SK-N-SH (cell line): ENCODE results near the gene SLC49A3. TPM values are rescaled to one million over a fixed set of nuclear protein-coding genes. Genes with fewer than 3 reads are reported as not detected.

ENCODE experiments used
- CTCF ChIA-PET: fragments of 300-600, 350-600 bp; formaldehyde crosslinking; extraction: SDS; loops from one replicate; lab custom pipeline; 2021; lab: Yijun Ruan, JAX
- POLR2A ChIA-PET: fragments of 350-600 bp; sonication (Branson Sonifier 250); formaldehyde crosslinking; extraction: SDS; loops from one replicate; lab custom pipeline; 2020; ENCODE audit warnings: antibody characterized with exemption, inconsistent platforms; lab: Yijun Ruan, JAX
- DNase-seq: peaks from one replicate; pipeline ENCODE4 v3.0.0; 2012
- H2AFZ ChIP-seq: fragments of 200-600 bp; sonication (generic); 2 replicates; pipeline ENCODE4 v1.8.1; 2016; ENCODE audit warnings: antibody characterized with exemption, mild to moderate bottlenecking, low read depth
- H3F3A ChIP-seq: fragments of 200-600 bp; sonication (generic); replicated peaks from 2 replicates; pipeline ENCODE3; 2016; ENCODE audit warnings: antibody characterized with exemption, mild to moderate bottlenecking; ENCODE audit not compliant: insufficient read depth
- H3K27ac ChIP-seq, 2 experiments: fragments of 200-500 bp in 1 of 2; fragments of 200-600 bp in 1 of 2; sonication (Bioruptor generic) in 1 of 2; sonication (generic), shearing (Covaris generic) in 1 of 2; 2 replicates each; pipeline versions ENCODE4 v1.5.1 to v1.6.1; 2014 to 2016; ENCODE audit warnings: low read depth in 2 of 2, inconsistent platforms in 1 of 2, low read length in 1 of 2, mild to moderate bottlenecking in 1 of 2, mixed read lengths in 1 of 2
- H3K27me3 ChIP-seq: fragments of 200-600 bp; sonication (generic), shearing (Covaris generic); 2 replicates; pipeline ENCODE4 v1.6.1; 2016; ENCODE audit warnings: mixed run types; ENCODE audit not compliant: insufficient read depth
- H3K36me3 ChIP-seq, 2 experiments: fragments of 200-500 bp in 1 of 2; fragments of 200-600 bp in 1 of 2; sonication (Bioruptor generic) in 1 of 2; sonication (generic) in 1 of 2; replicated peaks in 1 of 2; 2 replicates each; pipeline versions ENCODE3 to v1.5.1; 2014 to 2016; ENCODE audit warnings: low read length in 1 of 2, mild to moderate bottlenecking in 1 of 2; ENCODE audit not compliant: insufficient read depth in 2 of 2, control insufficient read depth in 1 of 2
- H3K4me1 ChIP-seq, 2 experiments: fragments of 200-500 bp in 1 of 2; fragments of 200-600 bp in 1 of 2; sonication (Bioruptor generic) in 1 of 2; sonication (generic), shearing (Covaris generic) in 1 of 2; 2 replicates each; pipeline versions ENCODE4 v1.5.1 to v1.6.1; 2014 to 2016; ENCODE audit warnings: low read depth in 1 of 2, low read length in 1 of 2, mixed run types in 1 of 2; ENCODE audit not compliant: insufficient read depth in 2 of 2, control insufficient read depth in 1 of 2
- H3K4me2 ChIP-seq: fragments of 200-600 bp; sonication (generic), shearing (Covaris generic); 2 replicates; pipeline ENCODE4 v1.6.1; 2017; ENCODE audit warnings: mixed run types
- H3K4me3 ChIP-seq, 2 experiments: fragments of 200-500 bp in 1 of 2; fragments of 200-600 bp in 1 of 2; sonication (Bioruptor generic) in 1 of 2; sonication (generic), shearing (Covaris generic) in 1 of 2; 2 replicates each; pipeline versions ENCODE4 v1.5.1 to v1.8.1; 2014 to 2016; ENCODE audit warnings: low read depth in 2 of 2, inconsistent platforms in 1 of 2, low read length in 1 of 2, mild to moderate bottlenecking in 1 of 2, mixed read lengths in 1 of 2, moderate library complexity in 1 of 2
- H3K79me2 ChIP-seq: fragments of 200-600 bp; sonication (generic); 2 replicates; pipeline ENCODE4 v1.8.1; 2017; ENCODE audit warnings: mild to moderate bottlenecking; ENCODE audit not compliant: insufficient read depth
- H3K9ac ChIP-seq: fragments of 200-600 bp; sonication (generic); 2 replicates; pipeline ENCODE4 v1.6.1; 2017; ENCODE audit warnings: mixed run types
- H3K9me2 ChIP-seq: fragments of 200-600 bp; sonication (generic); 2 replicates; pipeline ENCODE4 v1.6.1; 2017; ENCODE audit warnings: mixed run types
- H3K9me3 ChIP-seq: fragments of 200-600 bp; sonication (generic); 2 replicates; pipeline ENCODE4 v1.6.1; 2017; ENCODE audit warnings: mixed run types, mild to moderate bottlenecking, moderate library complexity
- H4K20me1 ChIP-seq: fragments of 200-600 bp; sonication (generic); 2 replicates; pipeline ENCODE4 v1.6.1; 2017; ENCODE audit warnings: mild to moderate bottlenecking, mixed run types; ENCODE audit not compliant: insufficient read depth
- ELF1 ChIP-seq: IDR thresholded peaks from 2 replicates; pipeline ENCODE4 v1.4.0; 2012
- FOSL2 ChIP-seq: IDR thresholded peaks from 2 replicates; pipeline ENCODE4 v1.4.0; 2012; ENCODE audit warnings: low read depth, mild to moderate bottlenecking, moderate library complexity, borderline replicate concordance
- FOXM1 ChIP-seq: IDR thresholded peaks from 2 replicates; pipeline ENCODE4 v1.4.0; 2012; ENCODE audit warnings: low read depth, mild to moderate bottlenecking
- SMC3 ChIP-seq: IDR thresholded peaks from 2 replicates; pipeline ENCODE4 v1.6.1; 2012; ENCODE audit warnings: low read depth, low read length, improper control_type of control experiment
- TAF1 ChIP-seq: IDR thresholded peaks from 2 replicates; pipeline ENCODE4 v1.6.1; 2012; ENCODE audit warnings: low read depth, mild to moderate bottlenecking, low read length, moderate library complexity, borderline replicate concordance
- WGBS: methylation state at CpG from one replicate; pipeline ENCODE4 v1.1.6; 2017; ENCODE audit warnings: low lambda C conversion rate; 5-methylcytosine and 5-hydroxymethylcytosine counted together
- polyA plus RNA-seq, 3 experiments: library from polyadenylated mRNA; depleted of rRNA; stranded (reverse); fragments of >200 nt; gene quantifications; 2 replicates each; pipeline ENCODE4 v1.2.3, GENCODE V29; 2012
- TF ChIP-seq, protein P1 (sequence below): IDR thresholded peaks from 2 replicates; pipeline ENCODE4 v1.6.1; 2012; ENCODE audit warnings: mild to moderate bottlenecking, low read depth, low read length, moderate library complexity
- TF ChIP-seq, protein P2 (sequence below): fragments of 150-350 bp; IDR thresholded peaks from 2 replicates; pipeline ENCODE4 v1.6.1; 2016; ENCODE audit warnings: mild to moderate bottlenecking, low read depth, low read length
- TF ChIP-seq, protein P3 (sequence below): fragments of 200-600 bp; sonication (generic); IDR thresholded peaks from 2 replicates; pipeline ENCODE4 v1.6.1; 2017; ENCODE audit warnings: antibody characterized with exemption, mild to moderate bottlenecking, moderate library complexity

Gene SLC49A3
- polyA plus RNA-seq, 1 of the 3 experiments (the other 2 are of a cell fraction) = 0.05 TPM

DNA sequence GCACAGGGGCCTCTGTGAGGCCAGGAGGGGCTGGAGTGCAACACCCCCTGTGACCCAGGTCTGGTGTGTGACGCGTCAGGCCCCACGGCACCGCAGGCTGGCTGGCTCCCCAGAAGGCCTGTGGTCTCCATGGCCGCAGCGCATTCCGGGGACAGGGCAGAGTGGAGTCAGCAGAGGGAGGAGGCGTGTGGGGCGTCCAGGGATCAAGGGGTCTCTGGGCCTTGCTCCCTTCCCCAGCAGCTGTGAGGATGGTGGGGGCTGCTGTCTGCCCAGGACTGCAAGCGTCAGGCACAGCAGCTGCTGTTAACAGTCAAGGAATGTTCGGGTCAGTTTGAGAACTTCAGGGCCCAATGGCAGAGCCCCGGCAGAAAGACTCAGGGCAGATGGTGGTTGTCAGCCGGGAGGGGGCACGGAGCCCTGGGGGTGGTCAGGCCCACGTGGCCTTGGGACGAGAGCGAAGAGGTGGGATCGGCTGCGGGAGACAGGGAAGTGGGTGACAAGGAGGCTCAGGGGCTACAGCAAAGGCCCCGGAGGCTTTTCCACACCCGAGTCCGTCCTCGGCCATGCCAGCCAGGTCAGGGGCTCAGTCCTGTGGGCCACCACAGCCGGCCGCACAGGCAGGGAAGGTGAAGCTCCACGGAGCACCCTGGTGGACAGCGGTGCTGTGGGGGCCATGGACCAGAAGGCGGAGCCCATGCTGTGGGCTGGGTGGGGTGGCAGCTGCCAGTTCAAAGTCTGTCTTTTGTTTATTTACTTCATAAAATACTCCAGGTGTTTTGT lies 35.0 kb upstream of the SLC49A3 start:
- H3K9ac ChIP-seq = no peak overlapping the region
- peaks cover 0 to 11% of the 10 kb centered on the region in 2 experiments; a peak in 2 of 4 replicates for H3K4me1 ChIP-seq
- POLR2A ChIA-PET = no interaction called here
- 95% methylated on average over 12 of the region's 28 CpGs for WGBS
- H3K9me2 ChIP-seq = no peaks in the 10 kb centered on the region
- TF ChIP-seq ELF1 (no peak), FOXM1 (no peak)
- TF ChIP-seq, protein P1, sequence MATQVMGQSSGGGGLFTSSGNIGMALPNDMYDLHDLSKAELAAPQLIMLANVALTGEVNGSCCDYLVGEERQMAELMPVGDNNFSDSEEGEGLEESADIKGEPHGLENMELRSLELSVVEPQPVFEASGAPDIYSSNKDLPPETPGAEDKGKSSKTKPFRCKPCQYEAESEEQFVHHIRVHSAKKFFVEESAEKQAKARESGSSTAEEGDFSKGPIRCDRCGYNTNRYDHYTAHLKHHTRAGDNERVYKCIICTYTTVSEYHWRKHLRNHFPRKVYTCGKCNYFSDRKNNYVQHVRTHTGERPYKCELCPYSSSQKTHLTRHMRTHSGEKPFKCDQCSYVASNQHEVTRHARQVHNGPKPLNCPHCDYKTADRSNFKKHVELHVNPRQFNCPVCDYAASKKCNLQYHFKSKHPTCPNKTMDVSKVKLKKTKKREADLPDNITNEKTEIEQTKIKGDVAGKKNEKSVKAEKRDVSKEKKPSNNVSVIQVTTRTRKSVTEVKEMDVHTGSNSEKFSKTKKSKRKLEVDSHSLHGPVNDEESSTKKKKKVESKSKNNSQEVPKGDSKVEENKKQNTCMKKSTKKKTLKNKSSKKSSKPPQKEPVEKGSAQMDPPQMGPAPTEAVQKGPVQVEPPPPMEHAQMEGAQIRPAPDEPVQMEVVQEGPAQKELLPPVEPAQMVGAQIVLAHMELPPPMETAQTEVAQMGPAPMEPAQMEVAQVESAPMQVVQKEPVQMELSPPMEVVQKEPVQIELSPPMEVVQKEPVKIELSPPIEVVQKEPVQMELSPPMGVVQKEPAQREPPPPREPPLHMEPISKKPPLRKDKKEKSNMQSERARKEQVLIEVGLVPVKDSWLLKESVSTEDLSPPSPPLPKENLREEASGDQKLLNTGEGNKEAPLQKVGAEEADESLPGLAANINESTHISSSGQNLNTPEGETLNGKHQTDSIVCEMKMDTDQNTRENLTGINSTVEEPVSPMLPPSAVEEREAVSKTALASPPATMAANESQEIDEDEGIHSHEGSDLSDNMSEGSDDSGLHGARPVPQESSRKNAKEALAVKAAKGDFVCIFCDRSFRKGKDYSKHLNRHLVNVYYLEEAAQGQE = no peak
- TF ChIP-seq, protein P2, sequence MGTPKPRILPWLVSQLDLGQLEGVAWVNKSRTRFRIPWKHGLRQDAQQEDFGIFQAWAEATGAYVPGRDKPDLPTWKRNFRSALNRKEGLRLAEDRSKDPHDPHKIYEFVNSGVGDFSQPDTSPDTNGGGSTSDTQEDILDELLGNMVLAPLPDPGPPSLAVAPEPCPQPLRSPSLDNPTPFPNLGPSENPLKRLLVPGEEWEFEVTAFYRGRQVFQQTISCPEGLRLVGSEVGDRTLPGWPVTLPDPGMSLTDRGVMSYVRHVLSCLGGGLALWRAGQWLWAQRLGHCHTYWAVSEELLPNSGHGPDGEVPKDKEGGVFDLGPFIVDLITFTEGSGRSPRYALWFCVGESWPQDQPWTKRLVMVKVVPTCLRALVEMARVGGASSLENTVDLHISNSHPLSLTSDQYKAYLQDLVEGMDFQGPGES = no peak
- no peak overlapping the region for H3K4me2 ChIP-seq
- H3F3A ChIP-seq = no peaks in the 10 kb centered on the region
- no peak overlapping the region for H3K4me3 ChIP-seq
- no peaks in the 10 kb centered on the region for H3K9me3 ChIP-seq
- CTCF ChIA-PET = interaction anchor here (1.1 to 2.2 kb wide), 3 partner anchors 11 to 19 kb away, joined by 5 to 10 read pairs (median 6); no protein-coding TSS in a partner anchor
- peaks cover 85% of the 10 kb centered on the region for H3K79me2 ChIP-seq
- peaks cover 90% of the 10 kb centered on the region for H4K20me1 ChIP-seq
- H3K27ac ChIP-seq = no peak overlapping the region
- H2AFZ ChIP-seq = no peak overlapping the region
- H3K36me3 ChIP-seq = no peaks in the 10 kb centered on the region
- DNase-seq = no peak
- H3K27me3 ChIP-seq = no peaks in the 10 kb centered on the region

DNA sequence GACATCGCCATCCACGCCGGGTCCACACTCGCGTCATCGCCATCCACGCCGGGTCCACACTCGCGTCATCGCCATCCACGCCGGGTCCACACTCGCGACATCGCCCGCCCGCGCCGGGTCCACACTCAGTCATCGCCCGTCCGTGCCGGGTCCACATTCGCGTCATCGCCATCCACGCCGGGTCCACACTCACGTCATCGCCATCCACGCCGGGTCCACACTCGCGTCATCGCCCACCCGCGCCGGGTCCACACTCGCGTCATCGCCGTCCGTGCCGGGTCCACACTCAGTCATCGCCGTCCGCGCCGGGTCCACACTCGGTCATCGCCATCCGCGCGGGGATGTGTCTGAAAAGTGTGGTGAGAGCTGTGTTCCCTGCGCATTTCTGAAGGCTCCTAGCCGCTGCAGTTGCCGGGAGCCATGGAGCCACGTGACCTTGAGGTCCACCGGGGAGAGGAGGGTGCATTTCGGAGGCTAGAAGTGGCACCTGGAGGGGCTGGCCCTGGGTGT lies 34.0 kb upstream of the SLC49A3 start:
- TF ChIP-seq FOSL2 (no peak), TAF1 (no peak), SMC3 (no peak)
- TF ChIP-seq, protein P3, sequence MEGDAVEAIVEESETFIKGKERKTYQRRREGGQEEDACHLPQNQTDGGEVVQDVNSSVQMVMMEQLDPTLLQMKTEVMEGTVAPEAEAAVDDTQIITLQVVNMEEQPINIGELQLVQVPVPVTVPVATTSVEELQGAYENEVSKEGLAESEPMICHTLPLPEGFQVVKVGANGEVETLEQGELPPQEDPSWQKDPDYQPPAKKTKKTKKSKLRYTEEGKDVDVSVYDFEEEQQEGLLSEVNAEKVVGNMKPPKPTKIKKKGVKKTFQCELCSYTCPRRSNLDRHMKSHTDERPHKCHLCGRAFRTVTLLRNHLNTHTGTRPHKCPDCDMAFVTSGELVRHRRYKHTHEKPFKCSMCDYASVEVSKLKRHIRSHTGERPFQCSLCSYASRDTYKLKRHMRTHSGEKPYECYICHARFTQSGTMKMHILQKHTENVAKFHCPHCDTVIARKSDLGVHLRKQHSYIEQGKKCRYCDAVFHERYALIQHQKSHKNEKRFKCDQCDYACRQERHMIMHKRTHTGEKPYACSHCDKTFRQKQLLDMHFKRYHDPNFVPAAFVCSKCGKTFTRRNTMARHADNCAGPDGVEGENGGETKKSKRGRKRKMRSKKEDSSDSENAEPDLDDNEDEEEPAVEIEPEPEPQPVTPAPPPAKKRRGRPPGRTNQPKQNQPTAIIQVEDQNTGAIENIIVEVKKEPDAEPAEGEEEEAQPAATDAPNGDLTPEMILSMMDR = no peak
- no peak overlapping the region for H2AFZ ChIP-seq
- H3K9ac ChIP-seq = no peak overlapping the region
- H3K27ac ChIP-seq = no peak overlapping the region
- H3K4me1 ChIP-seq = peaks cover 0 to 11% of the 10 kb centered on the region in 2 experiments; a peak in 2 of 4 replicates
- H3K4me3 ChIP-seq = no peak overlapping the region
- CTCF ChIA-PET = interaction anchor here (2.2 kb wide), 1 partner anchor 10 kb away, joined by 6 read pairs; no protein-coding TSS in a partner anchor
- H4K20me1 ChIP-seq = peaks cover 92% of the 10 kb centered on the region
- DNase-seq = no peak
- H3K27me3 ChIP-seq = no peaks in the 10 kb centered on the region
- 99% methylated on average over 60 of the region's 61 CpGs for WGBS
- H3K79me2 ChIP-seq = peaks cover 88% of the 10 kb centered on the region
- no peak overlapping the region for H3K4me2 ChIP-seq
- no peaks in the 10 kb centered on the region for H3K9me3 ChIP-seq
- POLR2A ChIA-PET = no interaction called here
- H3K9me2 ChIP-seq = no peaks in the 10 kb centered on the region
- no peaks in the 10 kb centered on the region for H3F3A ChIP-seq
- H3K36me3 ChIP-seq = no peaks in the 10 kb centered on the region
